NCI-H748 treated with DMSO at 0.1 percent for 48 hours (cell line): ENCODE data around the gene GSTA3.
"Not testable (repeated sequence)": the region's sequence is repeated elsewhere in the genome, so short reads cannot be mapped to it uniquely, and the experiment has no call there.

Experiments used
- DNase-seq: peaks from one replicate; lab custom pipeline; 2025; lab: John Stamatoyannopoulos, UW

Gene GSTA3

GRCh38 chr6:52909531-52909930 is at the start of gene GSTA3:
Gene GSTA3 (minus strand): TSS chr6:52909698. CDS start chr6:52905834, 3,864 bp downstream.
- DNase-seq, result no peak

- DNase-seq, result no peak
These were observed 49.2 kb upstream of the GSTA3 start for GRCh38 chr6:52958546-52959255.

GRCh38 chr6:52955871-52956270 is 46.4 kb upstream of the GSTA3 start:
- no peak for DNase-seq

GRCh38 chr6:52953911-52954839 is 44.7 kb upstream of the GSTA3 start:
- no peak for DNase-seq

GRCh38 chr6:52946306-52946705 is 36.8 kb upstream of the GSTA3 start:
- DNase-seq, result no peak

GRCh38 chr6:52942821-52943220 is 33.3 kb upstream of the GSTA3 start:
- DNase-seq, result not testable (repeated sequence)

- no peak for DNase-seq
These were observed 32.7 kb upstream of the GSTA3 start for GRCh38 chr6:52942221-52942620.

GRCh38 chr6:52937908-52938307 is 28.4 kb upstream of the GSTA3 start:
- no peak for DNase-seq

GRCh38 chr6:52933778-52934177 is 24.3 kb upstream of the GSTA3 start:
- no peak for DNase-seq

- no peak for DNase-seq
These were observed 21.9 kb upstream of the GSTA3 start for GRCh38 chr6:52931351-52931750.

- DNase-seq, result peak; percentile 77
These were observed 20.0 kb upstream of the GSTA3 start for GRCh38 chr6:52929321-52930164.

GRCh38 chr6:52927451-52927850 is 18.0 kb upstream of the GSTA3 start:
- DNase-seq, result no peak

- no peak for DNase-seq
These were observed 16.7 kb upstream of the GSTA3 start for GRCh38 chr6:52925919-52926792.

- no peak for DNase-seq
These were observed 15.5 kb upstream of the GSTA3 start for GRCh38 chr6:52925042-52925441.

- DNase-seq, result not testable (repeated sequence)
These were observed 14.2 kb upstream of the GSTA3 start for GRCh38 chr6:52923689-52924088.

- no peak for DNase-seq
These were observed 12.7 kb upstream of the GSTA3 start for GRCh38 chr6:52922161-52922560.

GRCh38 chr6:52921743-52922142 is 12.2 kb upstream of the GSTA3 start:
- DNase-seq, result no peak

GRCh38 chr6:52919511-52919910 is 10.0 kb upstream of the GSTA3 start:
- not testable (repeated sequence) for DNase-seq

GRCh38 chr6:52918771-52919170 is 9.3 kb upstream of the GSTA3 start:
- DNase-seq, result not testable (repeated sequence)

- DNase-seq, result not testable (repeated sequence)
These were observed 8.7 kb upstream of the GSTA3 start for GRCh38 chr6:52918027-52918686.

- DNase-seq, result no peak
These were observed 5.0 kb upstream of the GSTA3 start for GRCh38 chr6:52914516-52914915.
